Measurements from ENCODE around the gene FBXO36.
A peak's percentile ranks its signal among the peaks of the same experiment; 100 is the strongest.
"Not testable (repeated sequence)": the region's sequence is repeated elsewhere in the genome, so short reads cannot be mapped to it uniquely, and the experiment has no call there.

FBXO36 gene

GRCh38 chr2:229922449-229923386, at the start of gene FBXO36:
Gene FBXO36, plus strand, starts transcription at chr2:229922503. Its CDS starts 11 bp downstream, at chr2:229922514.
- DNase-seq, result peak; percentile 90

- DNase-seq, result no peak
Observed at GRCh38 chr2:229873123-229873581, 49.2 kb upstream of the FBXO36 start.

GRCh38 chr2:229874647-229875046, 47.7 kb upstream of the FBXO36 start:
- no peak for DNase-seq

- no peak for DNase-seq
Observed at GRCh38 chr2:229875549-229875948, 46.8 kb upstream of the FBXO36 start.

GRCh38 chr2:229879191-229879950, 42.9 kb upstream of the FBXO36 start:
- DNase-seq, result no peak

- DNase-seq, result no peak
Observed at GRCh38 chr2:229880892-229881586, 41.3 kb upstream of the FBXO36 start.

GRCh38 chr2:229882583-229882982, 39.7 kb upstream of the FBXO36 start:
- no peak for DNase-seq

- no peak for DNase-seq
Observed at GRCh38 chr2:229884775-229885699, 37.3 kb upstream of the FBXO36 start.

GRCh38 chr2:229887441-229887840, 34.9 kb upstream of the FBXO36 start:
- DNase-seq, result no peak

GRCh38 chr2:229888031-229888430, 34.3 kb upstream of the FBXO36 start:
- DNase-seq, result no peak

- DNase-seq, result no peak
Observed at GRCh38 chr2:229889023-229889422, 33.3 kb upstream of the FBXO36 start.

GRCh38 chr2:229896857-229897256, 25.4 kb upstream of the FBXO36 start:
- DNase-seq, result no peak

- no peak for DNase-seq
Observed at GRCh38 chr2:229899604-229900003, 22.7 kb upstream of the FBXO36 start.

- DNase-seq, result no peak
Observed at GRCh38 chr2:229900012-229900411, 22.3 kb upstream of the FBXO36 start.

GRCh38 chr2:229900514-229900913, 21.8 kb upstream of the FBXO36 start:
- not testable (repeated sequence) for DNase-seq

GRCh38 chr2:229901819-229902218, 20.5 kb upstream of the FBXO36 start:
- DNase-seq, result no peak

GRCh38 chr2:229903037-229903436, 19.3 kb upstream of the FBXO36 start:
- no peak for DNase-seq

- DNase-seq, result no peak
Observed at GRCh38 chr2:229905601-229906000, 16.7 kb upstream of the FBXO36 start.

- DNase-seq, result no peak
Observed at GRCh38 chr2:229909090-229909489, 13.2 kb upstream of the FBXO36 start.

GRCh38 chr2:229910147-229910831, 12.0 kb upstream of the FBXO36 start:
- no peak for DNase-seq

GRCh38 chr2:229910832-229911412, 11.4 kb upstream of the FBXO36 start:
- no peak for DNase-seq

Data from activated naive CD4-positive, alpha-beta T cell treated with anti-CD3 and anti-CD28 coated beads, Interleukin-2, amount 50 U/mL, for 16 hours (primary cell).